ENCODE data around the gene PRKAR2B.

Gene PRKAR2B

DNA sequence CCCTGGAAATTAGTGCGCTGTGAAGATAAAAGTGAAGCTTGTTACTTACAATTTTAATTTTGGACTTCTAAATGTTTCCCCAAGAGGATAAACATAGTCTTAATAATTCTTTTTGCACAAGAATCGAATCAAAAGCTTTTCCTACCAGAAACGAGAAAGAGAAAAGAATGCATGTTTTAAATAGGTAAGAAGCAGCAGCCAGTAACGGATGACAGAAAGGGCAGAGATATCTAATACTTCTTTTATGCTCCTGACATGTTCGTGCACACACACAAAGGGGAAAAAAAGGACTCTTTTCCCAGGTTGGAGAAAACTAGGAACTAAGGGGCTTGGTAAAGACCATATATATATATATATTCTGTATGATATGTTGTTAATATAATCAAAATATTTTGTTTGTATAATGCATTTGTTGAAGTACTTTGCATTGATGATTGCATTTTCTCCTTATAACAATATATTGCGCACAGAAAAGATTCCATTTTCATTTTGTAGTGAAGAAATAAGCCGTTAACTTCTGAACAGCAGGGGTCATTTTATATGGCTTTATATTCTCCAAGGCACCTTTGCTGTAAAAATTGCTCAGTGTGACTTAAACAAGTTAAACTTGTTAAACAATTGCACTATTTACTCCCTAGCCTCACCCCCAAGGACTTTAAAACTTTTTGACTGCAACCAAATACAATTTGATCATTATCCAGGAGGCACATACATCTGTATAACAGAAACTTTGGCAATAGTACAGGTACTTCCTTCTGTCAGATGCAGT is 2.2 kb downstream of the PRKAR2B start:
- peaks cover 63% of the 10 kb centered on the region for H3K27me3 ChIP-seq (ENCODE audit: insufficient read depth, poor library complexity, severe bottlenecking)
- DNase-seq (ENCODE audit: low spot score), result no peak
- TF ChIP-seq, protein P1, sequence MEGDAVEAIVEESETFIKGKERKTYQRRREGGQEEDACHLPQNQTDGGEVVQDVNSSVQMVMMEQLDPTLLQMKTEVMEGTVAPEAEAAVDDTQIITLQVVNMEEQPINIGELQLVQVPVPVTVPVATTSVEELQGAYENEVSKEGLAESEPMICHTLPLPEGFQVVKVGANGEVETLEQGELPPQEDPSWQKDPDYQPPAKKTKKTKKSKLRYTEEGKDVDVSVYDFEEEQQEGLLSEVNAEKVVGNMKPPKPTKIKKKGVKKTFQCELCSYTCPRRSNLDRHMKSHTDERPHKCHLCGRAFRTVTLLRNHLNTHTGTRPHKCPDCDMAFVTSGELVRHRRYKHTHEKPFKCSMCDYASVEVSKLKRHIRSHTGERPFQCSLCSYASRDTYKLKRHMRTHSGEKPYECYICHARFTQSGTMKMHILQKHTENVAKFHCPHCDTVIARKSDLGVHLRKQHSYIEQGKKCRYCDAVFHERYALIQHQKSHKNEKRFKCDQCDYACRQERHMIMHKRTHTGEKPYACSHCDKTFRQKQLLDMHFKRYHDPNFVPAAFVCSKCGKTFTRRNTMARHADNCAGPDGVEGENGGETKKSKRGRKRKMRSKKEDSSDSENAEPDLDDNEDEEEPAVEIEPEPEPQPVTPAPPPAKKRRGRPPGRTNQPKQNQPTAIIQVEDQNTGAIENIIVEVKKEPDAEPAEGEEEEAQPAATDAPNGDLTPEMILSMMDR (IDR thresholded peaks at IDR 0.05; ENCODE audit: poor library complexity, severe bottlenecking), result no peak
- H3K27ac ChIP-seq (ENCODE audit: poor library complexity, severe bottlenecking), result no peak overlapping the region
- no peaks in the 10 kb centered on the region for H3K4me1 ChIP-seq (ENCODE audit: insufficient read depth, poor library complexity, severe bottlenecking)
- no peaks in the 10 kb centered on the region for H3K9me3 ChIP-seq (ENCODE audit: severe bottlenecking)
- ATAC-seq (ENCODE audit: low read depth), result no peak
- no peak overlapping the region for H3K4me3 ChIP-seq (ENCODE audit: severe bottlenecking)
- H3K36me3 ChIP-seq (ENCODE audit: low read depth), result no peaks in the 10 kb centered on the region

DNA sequence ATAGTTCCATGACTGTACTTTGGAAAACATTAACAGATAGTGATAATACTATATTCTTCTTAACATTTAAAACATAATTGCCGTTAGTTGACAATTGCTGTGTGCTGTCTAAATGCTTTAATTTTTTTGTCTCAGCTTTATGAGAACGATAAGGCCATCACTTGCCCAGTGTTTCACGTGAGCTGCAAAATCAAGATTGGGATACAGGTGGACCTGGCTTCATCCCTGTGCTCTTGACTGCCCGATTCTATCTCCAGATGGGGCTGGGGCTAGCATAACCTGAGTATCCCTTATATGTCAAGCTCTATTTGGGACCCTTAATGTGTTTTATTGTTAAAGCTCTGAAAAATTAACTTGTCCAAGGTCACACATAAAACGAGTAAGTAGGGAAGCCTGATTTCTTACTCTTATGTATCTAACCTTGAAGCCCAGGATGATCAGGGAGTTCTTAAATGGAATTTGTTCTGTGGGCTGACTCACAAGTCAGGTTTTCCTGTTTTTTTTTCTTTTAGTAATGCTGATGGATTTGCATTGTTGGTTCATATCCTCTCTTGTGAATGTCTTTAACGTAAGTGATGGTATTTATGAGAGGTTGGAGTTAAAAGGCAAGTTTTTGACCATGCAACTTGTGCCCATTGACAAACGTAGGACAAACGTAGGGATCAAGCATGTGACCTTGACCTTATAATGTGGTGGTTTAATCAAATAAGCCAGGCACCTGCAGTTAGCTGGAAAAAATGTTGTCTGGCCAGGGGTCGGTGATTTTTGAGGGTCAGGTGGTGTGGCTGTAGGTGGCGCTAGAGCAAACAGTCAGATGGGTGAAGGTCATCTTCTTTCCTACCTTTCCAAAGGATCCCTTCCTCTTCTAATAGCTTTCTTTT is 3.6 kb downstream of the PRKAR2B start:
- H3K27ac ChIP-seq (ENCODE audit: poor library complexity, severe bottlenecking), result no peak overlapping the region
- H3K4me1 ChIP-seq (ENCODE audit: insufficient read depth, poor library complexity, severe bottlenecking), result no peaks in the 10 kb centered on the region
- no peak overlapping the region for H3K4me3 ChIP-seq (ENCODE audit: severe bottlenecking)
- TF ChIP-seq, protein P1 (IDR thresholded peaks at IDR 0.05; ENCODE audit: poor library complexity, severe bottlenecking), result no peak
- no peaks in the 10 kb centered on the region for H3K36me3 ChIP-seq (ENCODE audit: low read depth)
- no peaks in the 10 kb centered on the region for H3K9me3 ChIP-seq (ENCODE audit: severe bottlenecking)
- H3K27me3 ChIP-seq (ENCODE audit: insufficient read depth, poor library complexity, severe bottlenecking), result peaks cover 63% of the 10 kb centered on the region
- ATAC-seq (ENCODE audit: low read depth) (no peak), DNase-seq (ENCODE audit: low spot score) (no peak)

DNA sequence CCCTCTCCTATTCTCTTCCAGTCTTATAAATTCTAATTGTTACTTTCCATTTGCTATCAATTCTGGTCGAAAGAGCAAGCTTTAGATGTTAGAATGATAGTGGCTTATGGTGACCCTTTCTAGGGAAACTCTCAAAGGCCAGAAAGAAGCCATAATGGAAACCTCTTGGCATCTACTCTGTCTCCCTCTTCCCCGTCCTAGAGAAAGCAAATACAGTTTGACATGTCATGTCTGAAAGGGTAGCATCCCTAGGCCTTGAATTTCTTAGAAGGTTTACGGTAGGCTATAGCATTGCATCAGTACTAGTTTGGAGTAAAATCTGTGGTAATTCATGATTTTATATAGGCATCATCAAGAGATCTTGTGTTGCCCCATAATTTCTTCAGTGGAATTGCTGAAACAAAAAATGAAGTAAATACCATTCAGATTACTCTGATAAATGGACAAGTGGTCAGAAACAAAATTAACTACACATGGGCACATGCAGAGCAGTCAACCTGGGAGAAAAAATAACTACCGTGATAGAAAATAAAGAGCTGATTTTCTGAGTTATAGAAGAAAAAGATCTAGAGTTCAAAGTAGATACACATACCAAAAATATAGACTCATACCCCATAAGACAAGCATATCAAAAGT is 4.4 kb downstream of the PRKAR2B start:
- TF ChIP-seq, protein P1 (IDR thresholded peaks at IDR 0.05; ENCODE audit: poor library complexity, severe bottlenecking), result no peak
- Histone ChIP-seq H3K27me3 (ENCODE audit: insufficient read depth, poor library complexity, severe bottlenecking) (peaks cover 56% of the 10 kb centered on the region), H3K9me3 (ENCODE audit: severe bottlenecking) (no peaks in the 10 kb centered on the region), H3K36me3 (ENCODE audit: low read depth) (no peaks in the 10 kb centered on the region), H3K4me3 (ENCODE audit: severe bottlenecking) (no peak overlapping the region), H3K4me1 (ENCODE audit: insufficient read depth, poor library complexity, severe bottlenecking) (no peaks in the 10 kb centered on the region), H3K27ac (ENCODE audit: poor library complexity, severe bottlenecking) (no peak overlapping the region)
- DNase-seq (ENCODE audit: low spot score) (no peak), ATAC-seq (ENCODE audit: low read depth) (no peak)

DNA sequence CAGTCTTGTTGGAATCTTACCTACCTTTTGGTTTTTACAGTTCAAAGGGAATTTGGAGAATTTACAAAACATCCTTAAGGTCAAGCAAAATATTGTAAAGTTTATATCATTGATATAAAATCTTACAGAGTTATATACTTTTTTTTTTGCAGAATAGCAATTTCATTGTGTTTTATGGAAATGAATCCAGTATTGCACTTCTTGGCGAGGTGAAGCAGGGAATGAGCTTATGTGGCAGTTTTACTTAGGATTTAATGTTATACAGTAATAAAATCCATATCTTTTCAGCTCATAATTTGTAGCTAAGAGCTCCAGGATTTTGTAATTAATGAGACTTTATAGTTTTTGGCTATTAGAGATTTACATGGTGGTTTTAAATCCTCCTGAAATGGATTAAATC is 5.0 kb downstream of the PRKAR2B start:
- Histone ChIP-seq H3K4me1 (ENCODE audit: insufficient read depth, poor library complexity, severe bottlenecking) (no peaks in the 10 kb centered on the region), H3K9me3 (ENCODE audit: severe bottlenecking) (no peaks in the 10 kb centered on the region), H3K27me3 (ENCODE audit: insufficient read depth, poor library complexity, severe bottlenecking) (peaks cover 54% of the 10 kb centered on the region), H3K4me3 (ENCODE audit: severe bottlenecking) (no peak overlapping the region), H3K27ac (ENCODE audit: poor library complexity, severe bottlenecking) (no peak overlapping the region), H3K36me3 (ENCODE audit: low read depth) (no peaks in the 10 kb centered on the region)
- TF ChIP-seq, protein P1 (IDR thresholded peaks at IDR 0.05; ENCODE audit: poor library complexity, severe bottlenecking), result no peak
- DNase-seq (ENCODE audit: low spot score), result no peak
- ATAC-seq (ENCODE audit: low read depth), result no peak

Measured in RWPE2 (cell line).